Loucy (cell line): ENCODE measurements around the gene OR1M1.

Experiments used
- CTCF ChIP-seq: fragments of 200-600 bp; sonication (generic); conservative IDR thresholded peaks from 2 replicates; pipeline ENCODE4 v1.5.1; 2014; ENCODE audit warnings: mild to moderate bottlenecking, antibody characterized with exemption, low read length
- EZH2phosphoT487 ChIP-seq: fragments of 200-600 bp; IDR thresholded peaks from 2 replicates; pipeline ENCODE4 v1.6.1; 2018; ENCODE audit warnings: antibody characterized with exemption, mild to moderate bottlenecking, moderate library complexity, borderline replicate concordance

GRCh38 chr19:9116547-9116946 is 29.7 kb downstream of the OR1M1 start:
- TF ChIP-seq CTCF: no peak
- TF ChIP-seq EZH2phosphoT487: no peak
